Spinal cord (tissue), 10 donors: ENCODE results near the gene EBLN1. TPM values are rescaled to one million over a fixed set of nuclear protein-coding genes. Genes with fewer than 3 reads are reported as not detected.
"Not testable (repeated sequence)": the region's sequence is repeated elsewhere in the genome, so short reads cannot be mapped to it uniquely, and the experiment has no call there.

ENCODE experiments used
- DNase-seq, 6 donors: peaks; one replicate each; pipeline versions ENCODE4 v3.0.0 to v3.0.0-alpha.2; 2013 to 2015; ENCODE audit warnings: low spot score in 6 of 6, low read depth in 4 of 6
- H3K27ac ChIP-seq: one replicate; pipeline ENCODE4 v1.5.1; 2013; ENCODE audit warnings: low read depth, low read length, control low read depth
- H3K27me3 ChIP-seq: one replicate; pipeline ENCODE4 v1.6.1; 2013; ENCODE audit warnings: low read length; ENCODE audit not compliant: control insufficient read depth, insufficient read depth
- H3K36me3 ChIP-seq: one replicate; pipeline ENCODE4 v1.6.1; 2013; ENCODE audit warnings: low read length; ENCODE audit not compliant: control insufficient read depth, insufficient read depth
- H3K4me1 ChIP-seq: one replicate; pipeline ENCODE4 v1.6.1; 2013; ENCODE audit warnings: low read length; ENCODE audit not compliant: control insufficient read depth, insufficient read depth
- H3K4me3 ChIP-seq: one replicate; pipeline ENCODE4 v1.5.1; 2013; ENCODE audit warnings: low read depth, low read length, control low read depth
- H3K9me3 ChIP-seq: one replicate; pipeline ENCODE4 v1.6.1; 2013; ENCODE audit warnings: low read length; ENCODE audit not compliant: control insufficient read depth, insufficient read depth
- WGBS: methylation state at CpG from one replicate; pipeline ENCODE4 v1.1.5; 2013; ENCODE audit warnings: missing lambda C conversion rate; ENCODE audit not compliant: insufficient coverage; 5-methylcytosine and 5-hydroxymethylcytosine counted together
- polyA plus RNA-seq, 2 donors: library from polyadenylated mRNA; unstranded; fragments of 120-200 nt; gene quantifications; one replicate each; pipeline ENCODE4 v1.2.1, GENCODE V29; 2013; ENCODE audit not compliant: insufficient read length in 2 of 2
- total RNA-seq, 2 donors: library from RNA; depleted of rRNA in 1 of 2; stranded (reverse); fragments of 120-200 nt in 1 of 2; fragments of >200 nt in 1 of 2; gene quantifications; one replicate each; pipeline versions ENCODE4 v1.2.3 to v1.2.4, GENCODE V29; 2013 to 2014
- donor health status: healthy.

EBLN1 gene
- total and polyA plus RNA-seq, 4 donors = not detected

DNA sequence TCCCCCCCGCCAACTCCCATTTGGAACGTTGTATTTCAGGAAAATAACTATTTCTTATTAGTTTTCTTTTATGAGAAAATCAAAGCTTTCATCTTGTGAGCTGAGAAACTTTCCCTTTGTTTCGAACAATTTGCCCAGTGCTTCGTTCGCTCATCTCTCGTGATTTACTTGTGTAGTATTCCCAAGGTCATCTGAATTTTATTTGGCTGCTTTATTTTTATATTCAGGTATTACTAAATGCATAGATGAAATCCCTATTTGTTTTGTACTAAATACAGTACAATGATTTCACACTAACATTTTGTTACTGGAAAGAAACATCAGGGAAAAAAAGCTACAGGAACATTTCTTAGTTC lies 12.0 kb upstream of the EBLN1 start:
- peak overlapping the region; percentile 98 for H3K27ac ChIP-seq
- no CpG with 5 or more reads among the region's 6 CpGs for WGBS

DNA sequence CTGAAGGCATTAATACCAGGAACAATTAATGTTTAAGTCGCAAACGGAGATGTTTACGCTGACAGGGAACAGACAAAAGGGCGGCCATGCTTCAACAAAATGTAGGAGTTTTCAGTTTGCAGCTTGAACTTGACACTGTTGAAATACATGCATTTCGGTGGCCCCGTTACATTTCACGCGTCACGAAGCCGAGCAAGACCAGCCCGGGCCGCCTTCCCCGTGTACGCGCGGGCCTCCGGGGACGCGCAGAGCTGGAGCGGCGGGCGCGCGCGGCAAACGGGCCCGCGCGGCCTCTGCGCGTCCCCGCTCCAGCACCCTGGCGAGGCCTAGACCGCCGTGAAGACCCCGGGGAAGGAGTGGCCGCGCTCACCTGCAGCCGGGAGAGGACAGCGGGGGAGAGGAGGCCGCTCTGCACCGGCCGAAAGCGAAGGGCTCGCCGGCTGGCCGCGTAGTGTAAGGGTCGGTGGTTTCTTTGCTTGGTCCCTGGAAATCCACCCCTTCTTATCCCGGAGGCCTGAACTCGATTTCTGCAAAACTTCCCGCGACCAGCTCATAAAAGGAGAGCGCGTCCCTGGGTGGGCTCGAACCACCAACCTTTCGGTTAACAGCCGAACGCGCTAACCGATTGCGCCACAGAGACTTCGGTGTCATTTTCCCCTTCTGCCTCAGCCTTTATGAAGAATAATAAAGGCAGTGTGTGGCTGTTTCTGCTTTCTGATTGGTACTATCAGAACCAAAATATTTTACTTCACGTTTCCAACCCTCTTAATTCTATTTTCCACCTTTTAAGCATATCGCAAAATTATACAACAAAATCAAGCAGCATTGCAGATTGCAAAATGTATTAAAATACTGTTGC lies 11.4 kb upstream of the EBLN1 start:
- Histone ChIP-seq H3K4me1 (no peaks in the 10 kb centered on the region), H3K36me3 (no peaks in the 10 kb centered on the region), H3K4me3 (peak overlapping the region; percentile 84), H3K27me3 (no peaks in the 10 kb centered on the region), H3K9me3 (no peaks in the 10 kb centered on the region), H3K27ac (peak overlapping the region; percentile 98)
- peak; percentile 72 to 97 (median 88) for DNase-seq
- 0% methylated on average over 53 of the region's 65 CpGs for WGBS

More for the DNA sequence above, 12.0 kb upstream of the EBLN1 start:
- Histone ChIP-seq H3K4me1 (no peaks in the 10 kb centered on the region), H3K4me3 (peak overlapping the region; percentile 84), H3K36me3 (no peaks in the 10 kb centered on the region), H3K27me3 (no peaks in the 10 kb centered on the region), H3K9me3 (no peaks in the 10 kb centered on the region)
- peak in 3 of 6 donors; percentile 24 to 69 (median 61) for DNase-seq

DNA sequence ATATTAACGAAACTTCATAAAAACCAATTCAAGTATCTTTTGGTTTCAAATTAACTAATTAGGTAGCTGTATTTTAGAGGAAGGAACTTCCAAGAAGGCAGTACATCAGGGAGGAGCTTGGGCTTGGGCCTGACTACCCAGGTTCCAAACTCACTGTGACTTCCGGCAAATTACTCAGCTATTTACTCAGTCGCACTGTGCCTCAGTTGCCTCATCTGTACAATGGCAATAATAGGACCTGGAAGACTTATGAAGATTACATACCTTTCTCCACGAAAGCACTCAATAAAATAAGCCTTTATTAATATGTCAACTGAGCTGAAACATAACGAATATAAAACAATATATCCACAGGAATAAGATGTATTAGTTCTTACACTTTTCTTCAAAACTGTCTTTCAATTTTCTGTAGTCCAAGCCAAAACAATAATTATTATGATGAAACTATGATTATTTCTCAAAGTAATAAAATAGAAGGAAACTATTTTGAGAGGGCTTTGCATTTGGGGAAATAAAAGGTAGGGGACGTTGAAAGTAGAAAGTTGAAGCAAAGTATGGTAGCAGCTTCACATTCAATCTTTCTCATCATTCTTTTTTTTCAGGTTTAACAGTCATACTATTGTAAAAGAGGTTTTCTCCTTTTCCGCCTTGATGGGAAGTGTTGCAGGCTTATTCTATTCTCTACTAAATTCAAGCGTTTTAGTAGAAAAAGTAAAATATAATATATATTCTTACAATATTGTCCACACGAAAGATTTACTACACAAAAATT lies 10.5 kb upstream of the EBLN1 start:
- Histone ChIP-seq H3K4me1 (no peaks in the 10 kb centered on the region), H3K27ac (peak overlapping the region; percentile 98), H3K9me3 (no peaks in the 10 kb centered on the region), H3K27me3 (no peaks in the 10 kb centered on the region), H3K4me3 (peak overlapping the region; percentile 84), H3K36me3 (no peaks in the 10 kb centered on the region)
- WGBS = no CpG with 5 or more reads among the region's 9 CpGs
- DNase-seq = peak in 1 of 6 donors; percentile 14

GRCh38 chr10:22226599-22226998 lies 8.8 kb upstream of the EBLN1 start:
- H3K4me1 ChIP-seq = no peaks in the 10 kb centered on the region
- H3K27ac ChIP-seq = no peak overlapping the region
- WGBS = no CpG with 5 or more reads among the region's 2 CpGs
- no peaks in the 10 kb centered on the region for H3K36me3 ChIP-seq
- peaks cover 4% of the 10 kb centered on the region for H3K9me3 ChIP-seq
- no peak overlapping the region for H3K4me3 ChIP-seq
- DNase-seq = no peak
- no peaks in the 10 kb centered on the region for H3K27me3 ChIP-seq

- H3K36me3 ChIP-seq = no peaks in the 10 kb centered on the region
- no peak overlapping the region for H3K4me3 ChIP-seq
- no peak for DNase-seq
- no peak overlapping the region for H3K27ac ChIP-seq
- no CpG with 5 or more reads among the region's 5 CpGs for WGBS
- peaks cover 4% of the 10 kb centered on the region for H3K9me3 ChIP-seq
- H3K4me1 ChIP-seq = no peaks in the 10 kb centered on the region
- no peaks in the 10 kb centered on the region for H3K27me3 ChIP-seq
Observed at GRCh38 chr10:22222236-22223190, 4.7 kb upstream of the EBLN1 start.

- WGBS = no CpG with 5 or more reads among the region's 1 CpG
Observed at GRCh38 chr10:22219308-22219707, 1.5 kb upstream of the EBLN1 start.

DNA sequence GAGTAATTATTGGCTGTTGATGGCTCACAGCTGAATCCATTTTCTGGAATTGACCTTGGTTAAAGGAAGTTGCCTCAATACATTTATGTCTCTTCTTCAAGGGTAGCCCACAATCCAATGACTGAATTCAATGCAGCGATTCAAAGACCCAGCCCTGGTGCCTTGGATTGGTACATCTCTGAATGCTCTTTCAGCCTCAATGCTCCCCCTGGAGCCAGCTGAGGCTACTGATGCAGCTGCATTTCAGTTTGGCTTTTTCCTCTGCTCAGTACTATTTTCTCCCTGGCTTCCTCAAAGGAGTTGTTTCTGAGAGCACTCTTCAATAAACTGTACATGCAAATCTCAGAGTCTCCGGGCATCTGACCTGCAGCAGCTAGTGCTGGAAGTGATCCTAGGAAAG lies 633 bp upstream of the EBLN1 start:
- no peak overlapping the region for H3K27ac ChIP-seq
- H3K27me3 ChIP-seq = no peaks in the 10 kb centered on the region
- no peaks in the 10 kb centered on the region for H3K4me1 ChIP-seq
- H3K9me3 ChIP-seq = peaks cover 4% of the 10 kb centered on the region
- 71% methylated on average over 2 of the region's 2 CpGs for WGBS
- no peaks in the 10 kb centered on the region for H3K36me3 ChIP-seq
- no peak overlapping the region for H3K4me3 ChIP-seq
- peak in 2 of 6 donors; percentile 13 to 38 for DNase-seq

More at GRCh38 chr10:22219308-22219707, 1.5 kb upstream of the EBLN1 start:
- DNase-seq = no peak
- H3K27me3 ChIP-seq = no peaks in the 10 kb centered on the region
- H3K27ac ChIP-seq = no peak overlapping the region
- H3K36me3 ChIP-seq = no peaks in the 10 kb centered on the region
- no peak overlapping the region for H3K4me3 ChIP-seq
- peaks cover 4% of the 10 kb centered on the region for H3K9me3 ChIP-seq
- H3K4me1 ChIP-seq = no peaks in the 10 kb centered on the region

- H3K36me3 ChIP-seq, H3K27ac ChIP-seq, H3K4me3 ChIP-seq, H3K4me1 ChIP-seq, DNase-seq, H3K27me3 ChIP-seq, H3K9me3 ChIP-seq: not testable (repeated sequence)
- 90% methylated on average over 2 of the region's 5 CpGs for WGBS
Observed at GRCh38 chr10:22217084-22217483, 731 bp downstream of the EBLN1 start.

DNA sequence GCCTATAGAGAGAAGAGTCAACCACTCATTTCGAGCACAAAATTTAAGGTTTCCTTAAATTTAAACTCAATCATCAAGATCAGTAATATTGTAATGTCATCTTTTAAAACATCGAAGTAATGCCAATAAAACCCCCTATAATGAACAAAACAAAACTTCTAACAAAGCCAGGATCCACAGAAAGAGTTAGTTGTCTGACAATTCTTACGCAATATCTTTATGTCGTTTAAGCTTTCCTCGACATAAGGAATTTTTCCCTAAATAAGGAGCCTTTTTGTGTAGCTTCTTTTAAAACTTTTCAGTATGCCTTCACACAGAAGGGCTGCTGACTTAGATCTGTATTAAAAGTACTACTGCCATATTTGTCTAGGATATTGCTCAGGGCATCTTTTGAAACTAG lies 7.5 kb downstream of the EBLN1 start:
- no peaks in the 10 kb centered on the region for H3K9me3 ChIP-seq
- no peak for DNase-seq
- H3K36me3 ChIP-seq = no peaks in the 10 kb centered on the region
- 100% methylated on average over 1 of the region's 5 CpGs for WGBS
- H3K27me3 ChIP-seq = no peaks in the 10 kb centered on the region
- H3K4me3 ChIP-seq = no peak overlapping the region
- H3K27ac ChIP-seq = no peak overlapping the region
- no peaks in the 10 kb centered on the region for H3K4me1 ChIP-seq
